NT2/D1 (cell line): Measurements from ENCODE around the gene DEXI.

Experiments used
- SUZ12 ChIP-seq: IDR thresholded peaks from 2 replicates; pipeline ENCODE4 v1.6.1; 2011; ENCODE audit not compliant: insufficient read length, insufficient read depth; ENCODE audit errors: extremely low read depth
- YY1 ChIP-seq: IDR thresholded peaks from 2 replicates; pipeline ENCODE4 v1.6.1; 2011; ENCODE audit not compliant: insufficient read length, insufficient read depth

DNA sequence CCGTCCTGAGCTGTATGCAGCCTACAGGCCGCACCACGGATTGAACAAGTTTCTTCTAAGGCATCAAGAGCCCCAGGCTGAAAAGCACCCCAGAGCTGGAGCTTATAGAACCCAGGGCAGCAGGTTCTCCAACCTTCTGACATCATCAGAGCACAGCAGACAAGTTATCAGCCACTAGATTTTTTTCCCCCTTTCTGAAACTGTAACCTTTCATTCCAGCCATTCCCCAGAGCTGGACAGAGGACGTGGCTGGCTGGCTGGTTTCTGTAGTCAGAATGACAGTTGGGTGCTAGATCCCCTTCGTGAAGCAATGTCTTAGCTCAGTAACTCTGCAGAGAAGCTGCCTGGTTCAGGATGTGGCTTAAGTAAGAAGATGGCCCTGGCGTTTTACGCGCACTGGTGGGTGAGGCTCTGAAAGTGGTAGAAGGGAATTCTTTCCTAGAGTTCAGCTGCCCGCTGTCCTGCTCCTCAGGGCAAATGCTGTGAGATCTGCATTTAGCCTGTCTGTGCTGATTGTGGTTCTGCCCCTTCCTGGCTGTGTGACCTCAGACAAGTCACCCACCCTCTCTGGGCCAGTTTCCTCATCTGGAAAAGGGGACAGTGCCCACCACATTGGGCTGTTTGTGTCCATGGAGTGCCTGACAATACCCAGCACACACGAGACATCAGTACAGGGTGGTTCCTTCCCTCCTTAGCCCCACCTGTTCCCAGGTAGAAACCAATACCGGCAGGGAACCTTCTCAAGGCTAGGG is 9.1 kb downstream of the DEXI start:
- TF ChIP-seq SUZ12 (no peak), YY1 (no peak)
